ENCODE data around the gene TCEANC.

TCEANC gene

GRCh38 chrX:13685126-13685763 lies 32.3 kb downstream of the TCEANC start:
- no peak for DNase-seq
- in situ Hi-C loops (cut with MboI; ENCODE audit: low pct_unique_long_range_greater_than_20kb, low sequenced_read_pairs) = no loop called here

- in situ Hi-C loops (cut with MboI; ENCODE audit: low pct_unique_long_range_greater_than_20kb, low sequenced_read_pairs) = no loop called here
- DNase-seq = no peak
These were observed 34.3 kb downstream of the TCEANC start for GRCh38 chrX:13687203-13687602.

GRCh38 chrX:13688384-13688957 lies 35.5 kb downstream of the TCEANC start:
- no peak for DNase-seq
- in situ Hi-C loops (cut with MboI; ENCODE audit: low pct_unique_long_range_greater_than_20kb, low sequenced_read_pairs) = no loop called here

GRCh38 chrX:13688958-13689740 lies 36.2 kb downstream of the TCEANC start, which contains the start of gene RAB9A:
Gene RAB9A, plus strand, starts transcription at chrX:13689128. Its CDS starts 19,619 bp downstream, at chrX:13708747.
- peak; percentile 80 for DNase-seq
- in situ Hi-C loops (cut with MboI; ENCODE audit: low pct_unique_long_range_greater_than_20kb, low sequenced_read_pairs) = no loop called here

- in situ Hi-C loops (cut with MboI; ENCODE audit: low pct_unique_long_range_greater_than_20kb, low sequenced_read_pairs) = no loop called here
- no peak for DNase-seq
These were observed 36.8 kb downstream of the TCEANC start for GRCh38 chrX:13689741-13690211.

- in situ Hi-C loops (cut with MboI; ENCODE audit: low pct_unique_long_range_greater_than_20kb, low sequenced_read_pairs) = no loop called here
- no peak for DNase-seq
These were observed 37.9 kb downstream of the TCEANC start for GRCh38 chrX:13690836-13691235.

- in situ Hi-C loops (cut with MboI; ENCODE audit: low pct_unique_long_range_greater_than_20kb, low sequenced_read_pairs) = no loop called here
- no peak for DNase-seq
These were observed 39.0 kb downstream of the TCEANC start for GRCh38 chrX:13691841-13692371.

- no peak for DNase-seq
- in situ Hi-C loops (cut with MboI; ENCODE audit: low pct_unique_long_range_greater_than_20kb, low sequenced_read_pairs) = no loop called here
These were observed 39.9 kb downstream of the TCEANC start for GRCh38 chrX:13692771-13693231.

GRCh38 chrX:13693341-13693961 lies 40.5 kb downstream of the TCEANC start:
- in situ Hi-C loops (cut with MboI; ENCODE audit: low pct_unique_long_range_greater_than_20kb, low sequenced_read_pairs) = no loop called here
- DNase-seq = no peak

- in situ Hi-C loops (cut with MboI; ENCODE audit: low pct_unique_long_range_greater_than_20kb, low sequenced_read_pairs) = no loop called here
- no peak for DNase-seq
These were observed 41.4 kb downstream of the TCEANC start for GRCh38 chrX:13694359-13694758.

GRCh38 chrX:13694983-13695382 lies 42.0 kb downstream of the TCEANC start:
- in situ Hi-C loops (cut with MboI; ENCODE audit: low pct_unique_long_range_greater_than_20kb, low sequenced_read_pairs) = no loop called here
- no peak for DNase-seq

GRCh38 chrX:13695601-13696115 lies 42.7 kb downstream of the TCEANC start:
- in situ Hi-C loops (cut with MboI; ENCODE audit: low pct_unique_long_range_greater_than_20kb, low sequenced_read_pairs) = no loop called here
- DNase-seq = peak; percentile 83

- peak; percentile 48 for DNase-seq
- in situ Hi-C loops (cut with MboI; ENCODE audit: low pct_unique_long_range_greater_than_20kb, low sequenced_read_pairs) = no loop called here
These were observed 44.5 kb downstream of the TCEANC start for GRCh38 chrX:13697455-13697854.

- no peak for DNase-seq
- in situ Hi-C loops (cut with MboI; ENCODE audit: low pct_unique_long_range_greater_than_20kb, low sequenced_read_pairs) = no loop called here
These were observed 45.0 kb downstream of the TCEANC start for GRCh38 chrX:13697976-13698375.

GRCh38 chrX:13698432-13698831 lies 45.5 kb downstream of the TCEANC start:
- DNase-seq = no peak
- in situ Hi-C loops (cut with MboI; ENCODE audit: low pct_unique_long_range_greater_than_20kb, low sequenced_read_pairs) = no loop called here

- in situ Hi-C loops (cut with MboI; ENCODE audit: low pct_unique_long_range_greater_than_20kb, low sequenced_read_pairs) = no loop called here
- DNase-seq = no peak
These were observed 46.4 kb downstream of the TCEANC start for GRCh38 chrX:13699183-13699826.

GRCh38 chrX:13700380-13700779 lies 47.4 kb downstream of the TCEANC start:
- DNase-seq = no peak

GRCh38 chrX:13702111-13702789 lies 49.3 kb downstream of the TCEANC start:
- DNase-seq = no peak
- in situ Hi-C loops (cut with MboI; ENCODE audit: low pct_unique_long_range_greater_than_20kb, low sequenced_read_pairs) = no loop called here

More at GRCh38 chrX:13700380-13700779, 47.4 kb downstream of the TCEANC start:
- in situ Hi-C loops (cut with MboI; ENCODE audit: low pct_unique_long_range_greater_than_20kb, low sequenced_read_pairs) = no loop called here
